Kidney (tissue), 14 donors: ENCODE data around the gene MYOM3. TPM values are rescaled to one million over a fixed set of nuclear protein-coding genes. Genes with fewer than 3 reads are reported as not detected.
A peak's percentile ranks its signal among the peaks of the same experiment; 100 is the strongest.
"Not testable (repeated sequence)": the region's sequence is repeated elsewhere in the genome, so short reads cannot be mapped to it uniquely, and the experiment has no call there.

Experiments used
- DNase-seq, 5 donors: peaks; one replicate each; pipeline ENCODE4 v3.0.0-alpha.2; 2013 to 2020
- FAIRE-seq: peaks from 2 replicates; lab custom pipeline; 2012; peaks lifted over from hg19 to GRCh38; lab: Jason Lieb, UNC
- H3K27ac ChIP-seq, 2 donors: one replicate each; pipeline ENCODE4 v1.7.0; 2013; ENCODE audit warnings: low read depth in 2 of 2, low read length in 2 of 2, inconsistent platforms in 1 of 2
- H3K27me3 ChIP-seq: one replicate; pipeline ENCODE4 v1.7.1; 2013; ENCODE audit warnings: low read length, inconsistent platforms; ENCODE audit not compliant: control insufficient read depth, insufficient read depth
- H3K36me3 ChIP-seq, 3 donors: one replicate each; pipeline versions ENCODE4 v1.7.0 to v1.7.1; 2013; ENCODE audit warnings: low read length in 3 of 3, control low read depth in 1 of 3, inconsistent platforms in 1 of 3; ENCODE audit not compliant: insufficient read depth in 3 of 3, control insufficient read depth in 2 of 3
- H3K4me1 ChIP-seq, 3 donors: one replicate each; pipeline versions ENCODE4 v1.7.0 to v1.7.1; 2013; ENCODE audit warnings: low read length in 3 of 3, inconsistent platforms in 1 of 3, low read depth in 1 of 3; ENCODE audit not compliant: control insufficient read depth in 2 of 3, insufficient read depth in 2 of 3
- H3K4me3 ChIP-seq, 3 donors: one replicate each; pipeline versions ENCODE4 v1.7.0 to v1.8.1; 2013; ENCODE audit warnings: low read length in 3 of 3, control low read depth in 1 of 3, inconsistent platforms in 1 of 3
- H3K9ac ChIP-seq, 3 donors: one replicate each; pipeline versions ENCODE4 v1.7.0 to v1.7.1; 2013; ENCODE audit warnings: low read length in 3 of 3, control low read depth in 1 of 3, inconsistent platforms in 1 of 3
- H3K9me3 ChIP-seq, 3 donors: one replicate each; pipeline versions ENCODE4 v1.7.0 to v1.7.1; 2013; ENCODE audit warnings: low read length in 3 of 3, control low read depth in 1 of 3, inconsistent platforms in 1 of 3; ENCODE audit not compliant: control insufficient read depth in 2 of 3, insufficient read depth in 1 of 3
- intact Hi-C: fragments of 100-400 bp; cut with DNase I; formaldehyde crosslinking; loops from one replicate; pipeline ENCODE4 v1.11.1; 2022
- polyA plus RNA-seq: library from polyadenylated mRNA; stranded (reverse); fragments of 350-450 nt; fragmentation: Illumina TruSeq; extraction: RNeasy Lipid Tissue Mini Kit (QIAGEN cat#74804); gene quantifications from one replicate; pipeline ENCODE4 v1.2.3, GENCODE V29; 2014; ENCODE audit warnings: low read depth, low replicate concordance; ENCODE audit not compliant: insufficient read depth
- total RNA-seq: library from RNA; stranded (reverse); fragmentation: NEBNext Ultra II Directional; extraction: Animal tissue kit (Norgen Biotek cat#: 25700); gene quantifications from one replicate; pipeline ENCODE4 v1.2.1, GENCODE V29; 2021
- TF ChIP-seq, protein P1 (sequence below): IDR thresholded peaks from 3 replicates; pipeline ENCODE4 v1.5.1; 2012; ENCODE audit warnings: mild to moderate bottlenecking, moderate library complexity, borderline replicate concordance; ENCODE audit not compliant: insufficient read depth; ENCODE audit errors: extremely low read depth
- donor health status: control.
- donor health status: control.
- donor health status: control.
- donor health status: control.
- donor health status: control.
- donor health status: DM: yes; HTN: yes; CAD: no.
- donor health status: Normal renal cell carcinoma (clear cell type).

MYOM3 gene
- total and polyA plus RNA-seq, 2 donors from 2014 or later = 13.5 to 20.5 TPM

GRCh38 chr1:24036088-24036487 lies 75.8 kb downstream of the MYOM3 start:
- TF ChIP-seq, protein P1, sequence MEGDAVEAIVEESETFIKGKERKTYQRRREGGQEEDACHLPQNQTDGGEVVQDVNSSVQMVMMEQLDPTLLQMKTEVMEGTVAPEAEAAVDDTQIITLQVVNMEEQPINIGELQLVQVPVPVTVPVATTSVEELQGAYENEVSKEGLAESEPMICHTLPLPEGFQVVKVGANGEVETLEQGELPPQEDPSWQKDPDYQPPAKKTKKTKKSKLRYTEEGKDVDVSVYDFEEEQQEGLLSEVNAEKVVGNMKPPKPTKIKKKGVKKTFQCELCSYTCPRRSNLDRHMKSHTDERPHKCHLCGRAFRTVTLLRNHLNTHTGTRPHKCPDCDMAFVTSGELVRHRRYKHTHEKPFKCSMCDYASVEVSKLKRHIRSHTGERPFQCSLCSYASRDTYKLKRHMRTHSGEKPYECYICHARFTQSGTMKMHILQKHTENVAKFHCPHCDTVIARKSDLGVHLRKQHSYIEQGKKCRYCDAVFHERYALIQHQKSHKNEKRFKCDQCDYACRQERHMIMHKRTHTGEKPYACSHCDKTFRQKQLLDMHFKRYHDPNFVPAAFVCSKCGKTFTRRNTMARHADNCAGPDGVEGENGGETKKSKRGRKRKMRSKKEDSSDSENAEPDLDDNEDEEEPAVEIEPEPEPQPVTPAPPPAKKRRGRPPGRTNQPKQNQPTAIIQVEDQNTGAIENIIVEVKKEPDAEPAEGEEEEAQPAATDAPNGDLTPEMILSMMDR = no peak
- intact Hi-C loops = no loop called here
- no peak overlapping the region for H3K9ac ChIP-seq
- DNase-seq = no peak
- H3K36me3 ChIP-seq = no peaks in the 10 kb centered on the region
- no peaks in the 10 kb centered on the region for H3K4me1 ChIP-seq
- H3K9me3 ChIP-seq = no peaks in the 10 kb centered on the region
- no peak overlapping the region for H3K4me3 ChIP-seq
- no peaks in the 10 kb centered on the region for H3K27me3 ChIP-seq
- no peak overlapping the region for H3K27ac ChIP-seq
- no peak for FAIRE-seq

DNA sequence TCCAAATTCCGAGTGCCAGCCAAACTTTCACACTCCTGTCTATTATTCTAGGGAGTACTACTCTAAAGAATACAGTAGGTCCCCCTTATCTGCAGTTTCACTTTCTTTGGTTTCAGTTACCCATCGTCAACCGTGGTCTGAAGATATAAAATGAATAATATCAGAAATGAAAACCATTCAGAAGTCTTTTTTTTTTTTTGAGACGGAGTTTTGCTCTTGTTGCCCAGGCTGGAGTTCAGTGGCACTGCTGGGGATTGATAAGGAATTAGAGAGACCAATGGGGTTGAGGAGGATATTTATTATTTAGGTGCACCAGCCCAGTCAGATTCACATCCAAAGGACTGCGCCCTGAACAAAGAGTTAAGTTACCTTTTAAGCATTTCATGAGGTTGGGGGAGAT lies 79.0 kb downstream of the MYOM3 start:
- Histone ChIP-seq H3K9ac (no peak overlapping the region), H3K4me1 (no peaks in the 10 kb centered on the region), H3K9me3 (no peaks in the 10 kb centered on the region), H3K36me3 (no peaks in the 10 kb centered on the region), H3K4me3 (no peak overlapping the region), H3K27me3 (no peaks in the 10 kb centered on the region), H3K27ac (no peak overlapping the region)
- TF ChIP-seq, protein P1 = no peak
- DNase-seq (no peak), FAIRE-seq (no peak)
- intact Hi-C loops = no loop called here

- H3K4me3 ChIP-seq, H3K27ac ChIP-seq, FAIRE-seq, H3K9ac ChIP-seq, H3K9me3 ChIP-seq, H3K27me3 ChIP-seq, intact Hi-C loops, DNase-seq, H3K36me3 ChIP-seq, H3K4me1 ChIP-seq: not testable (repeated sequence)
Observed at GRCh38 chr1:24030976-24031516, 80.9 kb downstream of the MYOM3 start.

GRCh38 chr1:24027838-24028468 lies 84.0 kb downstream of the MYOM3 start:
- FAIRE-seq (peak; percentile 97), DNase-seq (peak in 2 of 5 donors; percentile 61 to 79)
- intact Hi-C loops = no loop called here
- no peaks in the 10 kb centered on the region for H3K9me3 ChIP-seq
- H3K36me3 ChIP-seq = no peaks in the 10 kb centered on the region
- no peaks in the 10 kb centered on the region for H3K4me1 ChIP-seq
- no peak overlapping the region for H3K4me3 ChIP-seq
- H3K27me3 ChIP-seq = no peaks in the 10 kb centered on the region
- H3K9ac ChIP-seq = no peak overlapping the region
- no peak overlapping the region for H3K27ac ChIP-seq
- TF ChIP-seq, protein P1 = peak; percentile 68
